Frontal cortex (tissue), 4 donors: ENCODE data around the gene EML6. TPM values are rescaled to one million over a fixed set of nuclear protein-coding genes. Genes with fewer than 3 reads are reported as not detected.

Experiments
- DNase-seq, 2 donors: peaks; one replicate each; pipeline ENCODE4 v3.0.0; 2012; ENCODE audit warnings: low spot score in 2 of 2
- FAIRE-seq: peaks from 2 replicates; lab custom pipeline; 2012; peaks lifted over from hg19 to GRCh38; lab: Jason Lieb, UNC
- total RNA-seq: library from RNA; depleted of rRNA; stranded (reverse); fragments of >200 nt; gene quantifications from one replicate; pipeline ENCODE4 v1.2.3, GENCODE V29; 2014
- donor health status: control.
- donor health status: control.
- donor health status: control.

EML6 gene
- total RNA-seq, 1 donor from 2014 or later: 5.3 TPM

DNA sequence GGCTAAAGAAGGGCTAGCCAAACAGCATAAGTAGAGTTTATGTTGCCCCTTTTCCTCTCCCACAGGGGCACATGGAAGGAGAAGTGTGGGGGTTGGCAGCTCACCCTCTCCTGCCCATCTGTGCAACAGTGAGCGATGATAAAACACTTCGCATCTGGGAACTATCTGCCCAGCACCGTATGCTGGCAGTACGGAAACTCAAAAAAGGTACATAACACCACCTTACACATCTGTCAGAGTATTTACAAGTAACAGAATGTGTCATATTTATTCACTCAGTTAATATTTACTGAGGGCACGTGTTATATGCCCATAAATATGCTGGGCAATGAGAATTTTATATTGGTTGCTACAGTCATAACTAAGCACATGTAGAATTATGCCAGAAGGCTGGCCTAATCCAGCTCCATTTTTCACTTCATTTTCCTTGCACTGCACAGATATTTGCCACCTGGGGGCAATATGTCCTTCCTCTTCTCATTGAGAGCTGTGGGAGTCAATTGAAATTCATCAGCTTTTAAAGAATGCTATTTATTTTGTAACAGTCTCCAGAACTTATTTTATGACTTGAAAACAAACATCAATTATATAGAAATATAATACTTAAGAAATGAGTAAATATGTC, 176.2 kb downstream of the EML6 start:
- FAIRE-seq: peak; percentile 86

DNA sequence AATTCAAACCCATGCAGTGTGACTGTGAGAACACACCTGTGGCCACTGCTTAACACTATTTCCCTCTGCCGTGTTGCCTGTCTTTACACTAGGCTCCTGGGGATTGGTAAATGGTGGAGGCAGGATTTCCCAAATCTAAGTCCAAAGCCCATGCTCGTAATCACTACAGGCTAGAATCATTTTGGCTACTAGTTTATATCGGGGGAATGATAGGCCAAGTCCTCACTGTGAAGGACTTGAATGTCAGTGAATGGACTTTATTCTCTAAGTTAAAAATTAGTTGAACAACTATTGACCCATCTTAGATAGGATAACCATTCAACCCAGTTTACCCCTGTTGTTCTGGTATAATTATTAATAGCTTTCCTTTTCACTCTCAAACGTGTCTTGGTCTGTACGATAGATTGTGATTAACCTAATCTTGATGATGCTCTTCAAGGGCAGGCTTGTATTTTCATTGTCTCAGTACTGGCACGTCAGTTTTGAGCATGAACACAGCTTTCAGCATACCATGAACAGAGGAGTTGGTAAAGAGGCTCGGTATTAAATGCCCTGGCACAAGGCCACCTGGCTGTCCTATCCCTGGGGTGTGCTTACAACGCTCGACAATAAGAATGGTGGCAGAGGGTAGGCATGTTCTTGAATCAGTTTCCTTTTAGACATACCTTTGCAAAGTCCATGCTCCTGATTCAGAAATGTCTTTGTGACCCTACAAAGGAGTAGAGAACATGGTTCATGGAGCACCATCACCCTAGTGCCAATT, 177.9 kb downstream of the EML6 start:
- DNase-seq (no peak), FAIRE-seq (no peak)

More for the DNA sequence above, 176.2 kb downstream of the EML6 start:
- peak; percentile 15 to 20 for DNase-seq

DNA sequence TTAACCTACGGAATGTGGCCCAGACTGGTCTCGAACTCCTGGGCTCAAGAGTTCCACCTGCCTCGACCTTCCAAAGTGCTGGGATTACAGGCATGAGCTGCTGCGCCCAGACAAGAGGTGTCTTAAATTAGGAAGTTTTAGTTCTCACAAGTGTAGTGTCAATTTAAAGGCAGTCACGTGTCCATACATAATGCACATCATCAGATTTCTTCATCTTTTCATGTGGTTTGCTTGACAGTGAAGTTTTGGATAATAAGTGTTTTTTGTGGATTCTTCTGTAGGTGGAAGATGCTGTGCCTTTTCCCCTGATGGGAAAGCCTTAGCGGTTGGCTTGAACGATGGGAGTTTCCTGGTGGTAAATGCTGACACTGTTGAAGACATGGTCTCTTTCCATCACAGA, 179.3 kb downstream of the EML6 start:
- FAIRE-seq (no peak), DNase-seq (no peak)

DNA sequence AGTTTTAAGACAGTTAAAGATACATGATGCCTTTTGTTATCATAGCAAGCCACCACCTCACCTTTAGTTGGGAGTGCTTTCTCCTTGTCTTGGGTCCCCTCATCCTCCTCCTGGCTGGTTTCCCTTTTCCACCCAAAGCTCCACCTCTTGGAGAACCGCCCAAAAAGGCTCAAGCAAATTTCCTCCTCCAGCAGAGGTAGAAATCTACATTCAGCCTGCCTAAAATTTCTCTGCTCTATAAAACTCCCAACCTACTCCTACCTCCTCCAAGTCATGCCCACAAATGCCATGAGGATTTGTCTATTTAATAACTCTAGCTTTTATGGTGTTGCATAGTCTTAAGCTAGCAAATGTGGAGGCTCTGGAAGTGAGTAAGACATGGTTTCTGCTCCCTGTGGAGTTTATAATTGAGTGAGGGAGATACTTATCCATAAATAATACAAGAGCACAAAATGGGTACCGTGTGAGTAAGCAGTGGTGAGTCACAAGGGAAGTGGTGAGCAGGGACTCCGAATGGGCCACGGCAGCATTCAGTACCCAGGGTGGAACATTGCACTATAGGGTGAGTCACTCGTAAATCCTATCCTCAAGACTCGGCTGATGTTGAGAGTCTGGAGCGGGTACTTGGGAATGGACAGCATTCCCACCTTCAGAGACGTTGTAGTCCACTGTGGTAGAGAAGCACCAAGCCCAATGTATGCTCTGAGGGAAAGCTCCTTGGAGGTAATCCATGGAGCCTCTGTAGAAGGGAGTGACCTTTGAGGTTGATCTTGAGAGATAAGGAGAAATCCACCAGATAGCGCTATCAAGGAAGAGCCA, 180.5 kb downstream of the EML6 start:
- peak in 1 of 2 donors; percentile 11 for DNase-seq
- FAIRE-seq: no peak

DNA sequence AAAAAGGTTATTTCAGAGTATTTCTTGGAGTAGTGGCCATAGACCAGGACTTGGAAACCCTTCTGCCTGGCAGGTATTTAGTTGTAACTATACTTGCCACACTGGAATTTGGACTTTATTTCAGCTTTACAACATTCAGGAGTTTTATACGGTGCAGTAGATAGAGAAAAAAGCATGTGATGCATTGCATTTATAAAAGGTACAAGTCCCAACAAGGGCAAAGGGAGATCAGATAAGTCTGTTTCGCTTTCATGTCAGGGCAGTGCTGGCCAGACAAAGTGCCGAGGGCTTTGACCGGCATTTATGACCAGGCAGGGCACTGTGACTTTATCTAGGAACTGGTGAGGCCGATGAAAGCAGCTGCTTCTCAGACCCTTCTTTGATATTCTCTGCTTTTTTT, 181.4 kb downstream of the EML6 start:
- FAIRE-seq: no peak
- no peak for DNase-seq

DNA sequence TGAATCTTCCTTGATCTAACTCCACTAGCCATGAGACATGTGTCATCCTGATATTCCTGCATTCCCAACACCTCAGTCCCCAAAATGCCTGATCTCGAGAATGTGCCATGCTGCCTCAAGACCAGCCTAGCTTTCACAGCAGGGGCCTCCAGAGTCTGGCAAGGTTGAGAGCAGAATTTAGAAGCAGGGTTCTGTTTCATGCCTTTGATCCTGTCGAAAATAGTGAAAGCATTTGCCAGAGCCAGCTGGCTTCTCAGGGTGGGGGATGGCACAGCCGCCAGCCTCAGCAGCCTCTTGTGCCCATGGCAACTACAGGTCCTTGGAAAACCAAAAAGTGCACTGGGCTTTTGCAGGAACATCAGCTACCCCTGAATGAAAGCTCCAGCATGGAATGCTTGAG, 183.3 kb downstream of the EML6 start:
- DNase-seq: no peak
- FAIRE-seq: no peak

DNA sequence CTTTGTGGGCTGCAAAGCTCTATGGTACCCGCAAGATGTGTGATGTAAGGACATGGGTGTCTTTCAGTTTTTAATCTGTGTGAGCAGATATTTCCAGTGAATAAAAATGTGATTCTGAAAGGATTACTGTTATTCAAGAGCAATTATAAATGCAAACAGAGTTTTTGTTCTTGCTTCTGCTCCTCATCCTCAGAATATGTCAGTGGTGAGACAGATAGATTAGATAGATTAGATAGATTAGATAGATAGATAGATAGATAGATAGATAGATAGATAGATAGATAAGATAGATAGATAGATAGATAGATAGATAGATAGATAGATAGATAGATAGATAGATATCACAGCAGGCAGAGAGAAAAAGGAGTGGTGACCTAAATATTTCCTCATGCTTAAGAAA, 184.2 kb downstream of the EML6 start:
- no peak for FAIRE-seq
- no peak for DNase-seq

DNA sequence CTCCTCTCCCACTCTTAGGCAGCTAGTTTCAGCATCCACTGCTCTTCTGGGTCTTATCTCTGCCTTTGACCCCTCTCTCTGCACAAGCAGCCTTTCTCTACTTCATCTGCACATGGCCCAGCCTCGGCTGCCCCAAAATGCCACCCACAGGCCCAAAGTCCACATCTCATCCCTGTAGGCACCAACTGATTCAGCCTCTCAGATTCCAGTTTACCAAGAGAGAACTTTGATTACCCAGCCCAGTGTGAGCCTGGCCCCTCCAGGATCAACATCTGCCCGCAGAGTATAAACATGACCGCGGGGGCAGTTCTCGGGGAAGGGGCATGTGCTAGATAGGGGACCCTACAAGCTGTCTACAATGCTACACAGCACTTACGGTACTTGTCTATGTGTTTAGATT, 185.1 kb downstream of the EML6 start:
- no peak for FAIRE-seq
- no peak for DNase-seq

DNA sequence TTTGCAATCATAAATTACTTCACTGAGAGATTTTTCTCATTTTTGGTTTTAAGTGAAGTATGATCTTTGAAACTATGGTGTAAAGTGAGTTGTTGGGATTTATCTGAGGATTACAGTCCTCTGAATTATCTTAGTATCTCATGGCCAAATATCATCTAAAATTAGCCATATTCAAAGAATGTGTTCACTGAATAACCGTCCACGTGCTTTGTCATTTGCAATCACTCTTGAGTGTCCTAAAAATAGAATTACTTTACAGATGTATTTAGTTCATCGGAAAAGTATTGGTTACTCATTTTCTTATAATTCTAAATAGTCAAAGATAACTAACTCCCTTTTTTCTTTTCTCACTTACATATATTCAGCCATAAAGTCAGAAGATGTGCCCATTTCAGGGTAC, 185.5 kb downstream of the EML6 start:
- DNase-seq (no peak), FAIRE-seq (no peak)

DNA sequence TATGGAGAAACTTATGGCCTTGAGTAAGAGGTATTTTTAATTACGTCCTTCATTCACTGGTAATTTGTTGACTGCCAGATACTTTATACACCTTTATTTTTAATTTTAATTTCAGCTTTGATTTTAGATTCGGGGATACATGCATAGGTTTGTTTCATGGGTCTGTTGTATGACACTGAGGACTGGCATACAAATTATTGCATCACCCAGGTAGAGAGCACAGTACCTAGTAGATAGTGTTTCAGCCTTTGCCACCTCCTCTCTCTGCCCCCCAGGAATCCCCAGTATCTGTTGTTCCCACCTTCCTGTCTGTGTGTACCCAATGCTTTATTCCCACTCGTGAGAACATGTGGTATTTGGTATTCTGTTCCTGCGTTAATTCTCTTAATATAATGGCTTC, 188.8 kb downstream of the EML6 start:
- DNase-seq: no peak
- FAIRE-seq: no peak

DNA sequence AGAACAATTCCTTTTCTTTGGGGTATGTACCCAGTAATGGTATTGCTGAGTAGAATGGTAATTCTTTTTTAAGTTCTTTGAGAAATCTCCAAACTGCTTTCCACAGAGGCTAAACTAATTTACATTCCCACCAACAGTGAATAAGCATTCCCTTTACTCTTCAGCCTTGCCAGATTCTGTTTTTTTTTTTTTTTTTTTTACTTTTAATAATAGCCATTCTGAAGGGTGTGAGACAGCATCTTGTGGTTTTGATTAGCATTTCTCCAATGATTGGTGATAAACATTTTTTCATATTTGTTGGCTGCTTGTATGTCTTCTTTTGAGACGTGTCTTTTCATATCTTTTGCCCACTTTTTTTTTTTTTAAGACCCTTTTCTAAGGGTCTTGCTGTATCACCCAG, 189.4 kb downstream of the EML6 start:
- FAIRE-seq (no peak), DNase-seq (no peak)

DNA sequence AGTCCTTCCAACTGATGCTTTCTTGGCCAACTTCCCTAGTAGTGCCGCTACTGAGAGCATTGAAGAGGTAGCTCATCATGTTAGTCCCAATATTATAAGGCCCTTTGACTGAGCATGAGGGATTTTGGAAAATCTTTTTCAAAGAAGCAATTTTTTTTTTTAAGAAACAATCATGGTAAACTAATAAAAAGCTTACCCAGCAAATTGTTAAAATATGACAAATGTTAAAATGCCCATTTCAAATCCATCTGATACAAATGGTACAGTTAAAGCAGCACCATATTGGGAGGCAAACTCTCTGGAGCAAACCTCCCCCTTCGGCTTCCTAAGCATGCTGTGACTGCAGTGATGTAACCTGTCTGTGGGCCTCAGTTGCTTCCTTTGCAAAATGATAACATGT, 191.2 kb downstream of the EML6 start:
- FAIRE-seq (no peak), DNase-seq (no peak)

DNA sequence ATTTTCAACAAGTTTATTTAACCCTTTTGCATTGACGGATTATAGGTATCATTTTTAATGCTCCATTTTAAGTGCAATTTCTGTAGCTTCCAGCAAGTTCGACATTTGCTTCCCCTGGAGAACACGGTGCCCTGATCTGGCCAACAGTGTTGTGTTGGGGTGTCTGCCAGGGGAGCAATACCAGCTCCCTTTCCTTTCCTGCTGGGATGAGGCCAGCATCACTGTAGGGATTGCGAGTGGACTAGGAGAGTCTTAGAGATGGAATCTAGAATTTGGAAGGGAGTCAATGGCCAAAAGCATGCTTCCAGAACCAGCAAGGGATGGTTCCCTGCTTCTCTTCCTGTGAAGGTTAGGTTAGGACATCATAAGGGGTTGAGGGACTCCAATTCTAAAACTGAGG, 191.6 kb downstream of the EML6 start:
- no peak for DNase-seq
- FAIRE-seq: no peak

DNA sequence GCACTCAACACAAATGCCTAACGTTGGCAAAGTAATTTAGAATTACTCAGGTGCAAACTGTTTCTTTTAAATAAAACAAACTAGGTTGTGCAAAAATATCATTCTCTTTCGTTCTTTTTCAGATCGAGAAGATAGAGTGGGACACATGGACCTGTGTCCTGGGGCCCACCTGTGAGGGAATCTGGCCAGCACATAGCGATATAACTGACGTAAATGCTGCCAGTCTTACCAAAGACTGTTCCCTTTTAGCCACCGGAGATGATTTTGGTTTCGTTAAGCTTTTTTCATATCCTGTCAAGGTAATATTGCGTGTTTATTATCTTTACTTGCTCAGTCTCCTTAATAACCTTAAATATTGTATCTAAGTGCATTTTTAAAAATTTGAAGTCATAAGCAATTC, 193.2 kb downstream of the EML6 start:
- FAIRE-seq (no peak), DNase-seq (no peak)

DNA sequence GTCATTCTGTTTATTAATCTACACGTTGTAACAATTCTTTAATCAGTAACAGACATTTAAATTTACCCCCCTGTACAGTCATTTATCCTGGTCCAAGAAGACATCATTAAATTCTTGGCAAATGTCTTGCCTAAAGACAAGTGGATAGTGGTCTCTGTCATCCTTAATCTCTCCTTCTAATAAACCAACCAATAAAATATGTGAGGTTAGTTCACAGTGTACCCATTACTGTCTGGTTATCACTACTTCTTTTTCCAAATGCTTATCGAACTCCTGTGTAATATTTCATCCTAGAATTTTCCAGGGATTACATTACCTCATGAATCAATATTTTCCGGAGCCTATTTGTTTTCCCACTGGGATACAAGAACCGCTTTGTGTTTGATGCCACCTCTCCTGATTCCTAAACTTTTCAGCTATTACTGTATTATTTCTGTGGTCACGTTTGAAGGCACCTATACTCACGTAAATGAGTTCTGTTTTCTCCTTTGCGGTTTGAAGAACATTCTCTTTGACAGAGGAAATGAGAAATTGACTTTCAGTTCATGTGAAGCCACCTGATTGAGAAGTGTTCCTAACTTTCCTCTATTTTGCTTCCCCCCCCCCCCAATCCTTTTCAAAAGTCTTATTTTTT, 195.3 kb downstream of the EML6 start:
- DNase-seq (no peak), FAIRE-seq (no peak)

DNA sequence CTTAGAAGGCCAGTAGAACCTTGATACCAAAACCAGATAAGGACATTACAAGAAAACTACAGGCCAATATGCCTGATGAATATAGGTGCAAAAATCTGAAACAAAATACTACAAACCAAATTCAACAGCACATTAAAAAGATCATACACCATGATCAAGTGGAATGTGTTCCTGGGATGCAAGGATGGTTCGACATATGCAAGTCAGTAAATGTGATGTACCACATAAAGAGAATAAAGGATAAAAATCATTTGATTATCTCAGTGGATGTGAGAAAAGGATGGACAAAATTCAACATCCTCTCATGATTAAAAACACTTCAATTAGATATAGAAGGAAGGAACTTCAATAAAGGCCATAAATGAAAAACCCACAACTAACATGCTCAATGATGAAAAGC, 197.2 kb downstream of the EML6 start:
- DNase-seq (no peak), FAIRE-seq (no peak)

DNA sequence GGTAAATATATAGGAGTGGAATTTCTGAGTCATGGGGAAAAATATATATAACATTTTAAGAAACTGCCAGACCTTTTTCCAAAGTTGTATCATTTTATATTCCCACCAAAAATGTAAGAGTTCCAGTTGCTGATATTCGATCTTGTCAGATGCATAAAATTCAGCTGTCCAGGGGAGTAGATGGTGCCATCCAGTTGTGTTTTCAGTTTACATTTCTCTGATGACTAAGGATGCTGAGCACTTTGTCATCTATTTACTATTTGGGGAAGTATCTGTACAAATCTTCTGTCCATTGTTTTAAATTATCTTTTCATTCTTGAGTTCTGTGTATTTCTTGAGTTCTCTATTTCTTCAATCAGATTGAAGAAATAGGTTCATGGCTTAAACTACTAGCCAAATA, 200.7 kb downstream of the EML6 start:
- DNase-seq: no peak
- no peak for FAIRE-seq

DNA sequence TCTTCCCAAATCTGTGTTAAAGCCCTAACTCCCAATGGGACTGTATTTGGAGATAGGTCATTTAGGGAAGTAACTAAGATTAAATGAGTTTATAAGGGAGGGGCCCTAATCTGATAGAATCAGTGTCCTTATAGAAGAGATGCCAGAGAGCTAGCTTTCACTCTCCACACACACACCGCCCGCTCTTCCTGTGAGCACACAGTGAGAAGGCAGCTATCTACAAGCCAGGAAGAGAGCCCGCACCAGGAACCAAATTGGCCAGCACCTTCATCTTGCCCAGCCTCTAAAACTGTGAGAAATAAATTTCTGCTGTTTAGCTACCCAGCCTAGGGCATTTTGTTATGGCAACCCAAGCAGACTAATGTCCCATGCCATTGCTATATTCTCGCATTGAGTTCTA, 201.6 kb downstream of the EML6 start:
- DNase-seq (no peak), FAIRE-seq (no peak)

DNA sequence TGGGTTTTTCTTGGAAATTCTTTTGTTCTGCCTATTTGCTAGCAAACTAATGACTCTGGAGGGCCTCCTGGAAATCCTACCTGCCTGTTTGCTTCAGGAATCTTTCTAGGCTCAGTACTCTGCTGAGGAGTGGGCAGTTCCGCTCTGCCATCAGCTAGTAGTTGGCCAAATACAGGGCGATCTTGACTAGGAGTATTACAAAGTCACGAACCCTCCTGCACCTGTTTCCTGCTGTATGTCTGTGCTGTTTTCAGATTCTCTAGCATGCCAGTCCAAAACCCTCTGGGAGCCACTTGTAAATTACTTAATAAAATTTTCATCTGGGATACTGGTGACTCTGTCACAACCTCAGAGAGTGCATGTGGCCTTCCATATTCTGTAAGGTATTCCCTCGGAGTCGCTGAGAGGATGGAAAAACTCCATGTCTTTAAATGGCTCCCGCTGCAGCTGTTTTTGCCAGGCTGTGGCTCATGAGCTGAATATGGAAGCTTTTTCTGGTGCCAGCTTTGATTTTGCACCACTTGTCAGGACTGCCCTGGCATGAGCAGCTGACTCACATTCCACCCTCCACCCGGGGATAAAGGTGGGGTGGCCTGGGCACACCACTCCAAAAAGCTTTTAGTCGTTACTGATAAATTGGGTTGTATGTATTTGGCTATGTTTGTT, 203.8 kb downstream of the EML6 start:
- no peak for FAIRE-seq
- DNase-seq: no peak
